GM12878 (cell line): ENCODE results near the gene MCM6. TPM values are rescaled to one million over a fixed set of nuclear protein-coding genes. Genes with fewer than 3 reads are reported as not detected.

ENCODE experiments used
- ATAC-seq: fragments of 200-7000 bp; cut with Tn5 transposase; 3 replicates; pipeline ENCODE4 v1.9.1; 2020; ENCODE audit warnings: mild to moderate bottlenecking, moderate library complexity
- BruUV-seq: library from RNA; stranded (reverse); fragments of 400-500 nt; replicated peaks from 2 replicates; lab custom pipeline; 2021; lab: Mats Ljungman, UMichigan
- CTCF ChIA-PET: fragments of 300-600 bp; sonication (Branson Sonifier 250); formaldehyde crosslinking; extraction: SDS; loops from one replicate; lab custom pipeline; 2021; ENCODE audit warnings: inconsistent platforms; lab: Yijun Ruan, JAX
- POLR2A ChIA-PET: fragments of 350-600 bp; formaldehyde crosslinking; extraction: SDS; loops from one replicate; lab custom pipeline; 2021; ENCODE audit warnings: inconsistent platforms; lab: Charles Lee
- RAD21 ChIA-PET: fragments of 300-600 bp; sonication (Branson Sonifier 250); formaldehyde crosslinking; loops from one replicate; lab custom pipeline; 2023; ENCODE audit warnings: antibody characterized with exemption; ENCODE audit not compliant: unreplicated experiment; lab: Charles Lee
- SMC1A ChIA-PET: fragments of 300-600 bp; sonication (Branson Sonifier 250); formaldehyde crosslinking; loops from one replicate; lab custom pipeline; 2023; ENCODE audit not compliant: unreplicated experiment, uncharacterized antibody; lab: Charles Lee
- DNase-seq: peaks from one replicate; pipeline ENCODE4 v3.0.0-alpha.2; 2011; ENCODE audit warnings: low read depth, low spot score
- FAIRE-seq: peaks from 3 replicates; lab custom pipeline; 2011; peaks lifted over from hg19 to GRCh38; lab: Jason Lieb, UNC
- H2AFZ ChIP-seq: 2 replicates; pipeline ENCODE4 v1.6.0; 2011; ENCODE audit warnings: low read depth, low read length, control low read depth; ENCODE audit not compliant: control insufficient read depth
- H3K27ac ChIP-seq: 2 replicates; pipeline ENCODE4 v1.5.1; 2011; ENCODE audit warnings: control low read depth; ENCODE audit not compliant: control insufficient read depth, insufficient read depth
- H3K27me3 ChIP-seq, 2 experiments: replicated peaks in 1 of 2; 2 replicates each; pipeline versions ENCODE4 v1.6.0 to v1.6.1; 2011; ENCODE audit warnings: low read length in 1 of 2; ENCODE audit not compliant: control insufficient read depth in 2 of 2, insufficient read depth in 2 of 2
- H3K36me3 ChIP-seq, 2 experiments: 2 replicates each; pipeline ENCODE4 v1.5.1; 2011; ENCODE audit warnings: low read length in 1 of 2; ENCODE audit not compliant: control insufficient read depth in 2 of 2, insufficient read depth in 2 of 2
- H3K4me1 ChIP-seq: 2 replicates; pipeline ENCODE4 v1.6.1; 2011; ENCODE audit warnings: mild to moderate bottlenecking, low read length, moderate library complexity, mixed read lengths; ENCODE audit not compliant: control insufficient read depth, insufficient read depth
- H3K4me2 ChIP-seq: 2 replicates; pipeline ENCODE4 v1.6.0; 2011; ENCODE audit warnings: control low read depth; ENCODE audit not compliant: control insufficient read depth, insufficient read depth
- H3K4me3 ChIP-seq: fragments of 200-600 bp; sonication (generic); 2 replicates; pipeline ENCODE4 v1.5.1; 2016
- H3K79me2 ChIP-seq: 2 replicates; pipeline ENCODE4 v1.6.0; 2011; ENCODE audit warnings: low read length; ENCODE audit not compliant: control insufficient read depth, insufficient read depth
- H3K9ac ChIP-seq: 2 replicates; pipeline ENCODE4 v1.8.0; 2011; ENCODE audit warnings: low read length, control low read depth, mixed read lengths; ENCODE audit not compliant: control insufficient read depth, insufficient read depth
- H3K9me3 ChIP-seq: replicated peaks from 3 replicates; pipeline ENCODE4 v1.5.1; 2011; ENCODE audit warnings: mild to moderate bottlenecking, low read length; ENCODE audit not compliant: control insufficient read depth, insufficient read depth
- H4K20me1 ChIP-seq: 2 replicates; pipeline ENCODE4 v1.6.0; 2011; ENCODE audit not compliant: control insufficient read depth, insufficient read depth
- BACH1 ChIP-seq: fragments of 450-650 bp; IDR thresholded peaks from 2 replicates; pipeline ENCODE4 v1.6.1; 2017; ENCODE audit warnings: mild to moderate bottlenecking, borderline replicate concordance
- BMI1 ChIP-seq: fragments of 450-650 bp; IDR thresholded peaks from 2 replicates; pipeline ENCODE4 v1.6.1; 2016; ENCODE audit warnings: mild to moderate bottlenecking, moderate library complexity, borderline replicate concordance
- CHD1 ChIP-seq: IDR thresholded peaks from 2 replicates; pipeline ENCODE4 v1.6.1; 2012; ENCODE audit warnings: low read depth, low read length, improper control_type of control experiment
- EGR1 ChIP-seq, 2 experiments: IDR thresholded peaks; 1 replicate in 1 of 2; 2 replicates in 1 of 2; pipeline ENCODE4 v1.6.1; 2011 to 2012; ENCODE audit warnings: low read depth in 2 of 2, low read length in 2 of 2, borderline replicate concordance in 1 of 2, mild to moderate bottlenecking in 1 of 2, moderate library complexity in 1 of 2
- FOS ChIP-seq: IDR thresholded peaks from 3 replicates; pipeline ENCODE4 v1.6.1; 2011; ENCODE audit warnings: borderline replicate concordance; ENCODE audit not compliant: insufficient read length; ENCODE audit errors: extremely low read depth
- JUND ChIP-seq: IDR thresholded peaks from 2 replicates; pipeline ENCODE4 v1.6.1; 2012; ENCODE audit warnings: low read depth, mild to moderate bottlenecking, low read length, improper control_type of control experiment, moderate library complexity
- PBX3 ChIP-seq: IDR thresholded peaks from 2 replicates; pipeline ENCODE4 v1.6.1; 2011; ENCODE audit warnings: mild to moderate bottlenecking, low read depth, low read length, moderate library complexity; ENCODE audit not compliant: insufficient replicate concordance
- SMAD1 ChIP-seq: fragments of 450-650 bp; IDR thresholded peaks from 2 replicates; pipeline ENCODE4 v1.6.1; 2018; ENCODE audit warnings: mild to moderate bottlenecking, low read depth; ENCODE audit not compliant: partially characterized antibody
- SPI1 ChIP-seq: IDR thresholded peaks from 2 replicates; pipeline ENCODE4 v1.6.1; 2011; ENCODE audit warnings: low read depth, mild to moderate bottlenecking, low read length, moderate library complexity, borderline replicate concordance; ENCODE audit not compliant: insufficient read depth
- STAT3 ChIP-seq: IDR thresholded peaks from 2 replicates; pipeline ENCODE4 v1.6.1; 2011; ENCODE audit warnings: low read depth, low read length, improper control_type of control experiment
- TCF7 ChIP-seq: IDR thresholded peaks from 2 replicates; pipeline ENCODE4 v1.6.1; 2014; ENCODE audit warnings: antibody characterized with exemption, borderline replicate concordance
- YBX1 ChIP-seq: fragments of 450-650 bp; IDR thresholded peaks from 2 replicates; pipeline ENCODE4 v1.6.1; 2016; ENCODE audit warnings: antibody characterized with exemption
- ZBTB33 ChIP-seq: fragments of 450-650 bp; IDR thresholded peaks from 2 replicates; pipeline ENCODE4 v1.6.1; 2017; ENCODE audit warnings: mild to moderate bottlenecking
- ZNF217 ChIP-seq: fragments of 450-650 bp; IDR thresholded peaks from 2 replicates; pipeline ENCODE4 v1.6.1; 2017; ENCODE audit warnings: antibody characterized with exemption, mild to moderate bottlenecking
- WGBS: methylation state at CpG from one replicate; pipeline ENCODE4 v1.1.6; 2016; ENCODE audit warnings: low lambda C conversion rate; ENCODE audit not compliant: insufficient replicate concordance, insufficient coverage; ENCODE audit errors: missing lambda C conversion rate; 5-methylcytosine and 5-hydroxymethylcytosine counted together
- in situ Hi-C: fragments of 300-500 bp; cut with MboI; formaldehyde crosslinking; loops from 9 replicates; pipeline ENCODE4 v1.14.3; 2018; ENCODE audit warnings: mixed read lengths
- intact Hi-C: fragments of 100-400 bp; cut with micrococcal nuclease; formaldehyde crosslinking; loops from one replicate; pipeline ENCODE4 v1.14.2; 2022; ENCODE audit not compliant: unreplicated experiment
- polyA plus RNA-seq, 11 experiments: library from polyadenylated mRNA; depleted of rRNA in 4 of 11; unstranded in 6 of 11; stranded (reverse) in 5 of 11; fragments of >200 nt; fragmentation: Nextera tagmentation in 4 of 11; fragmentation: Illumina TruSeq in 1 of 11; extraction: Ambion mirVana in 4 of 11; extraction: Trizol in 1 of 11; gene quantifications; 1 replicate in 1 of 11; 2 replicates in 10 of 11; pipeline versions ENCODE4 v1.2.1 to v1.2.3, GENCODE V29; 2011 to 2016; ENCODE audit warnings: inconsistent platforms in 2 of 11, missing spikeins in 2 of 11, low read depth in 1 of 11
- total RNA-seq, 4 experiments: library from RNA; depleted of rRNA in 3 of 4; stranded (reverse); fragments of >200 nt in 3 of 4; fragmentation: Illumina TruSeq in 1 of 4; extraction: Trizol in 1 of 4; gene quantifications; 2 replicates each; pipeline versions ENCODE4 v1.2.1 to v1.2.3, GENCODE V29; 2013 to 2021

MCM6 gene
- total and polyA plus RNA-seq, 10 of the 15 experiments (the other 5 are each of a cell fraction or from before 2014, with no cell fraction given): 37.4 to 118 (median 82.2) TPM

- Histone ChIP-seq H3K9me3 (no peaks in the 10 kb centered on the region), H4K20me1 (no peaks in the 10 kb centered on the region), H3K27ac (no peak overlapping the region)
- DNase-seq: no peak
- POLR2A ChIA-PET: no interaction called here
- TF ChIP-seq ZNF217 (no peak), STAT3 (no peak), TCF7 (no peak), SMAD1 (no peak), BACH1 (no peak)
- TF ChIP-seq, all 136 proteins: peak for 0
- H3K4me3 ChIP-seq: no peak overlapping the region
- ChIA-PET RAD21 (no interaction called here), CTCF (interaction anchor here (1.1 to 1.6 kb wide), 2 partner anchors 487 to 894 kb away, joined by 3 read pairs; no protein-coding TSS in a partner anchor), SMC1A (no interaction called here)
- ATAC-seq: no peak
- H3K27me3 ChIP-seq: no peaks in the 10 kb centered on the region
- H3K36me3 ChIP-seq: peaks cover 0 to 3% of the 10 kb centered on the region in 2 experiments; a peak in 1 of 4 replicates
- WGBS: 96% methylated on average over 3 of the region's 3 CpGs
- no peaks in the 10 kb centered on the region for H3K79me2 ChIP-seq
- H3K4me2 ChIP-seq: no peak overlapping the region
- H3K9ac ChIP-seq: no peak overlapping the region
- H2AFZ ChIP-seq: no peak overlapping the region
- in situ Hi-C loops (no loop called here), intact Hi-C loops (no loop called here)
- BruUV-seq: no TSS peak
- H3K4me1 ChIP-seq: no peaks in the 10 kb centered on the region
- FAIRE-seq: no peak
Observed at GRCh38 chr2:135898234-135898786, 22.1 kb upstream of the MCM6 start.

DNA sequence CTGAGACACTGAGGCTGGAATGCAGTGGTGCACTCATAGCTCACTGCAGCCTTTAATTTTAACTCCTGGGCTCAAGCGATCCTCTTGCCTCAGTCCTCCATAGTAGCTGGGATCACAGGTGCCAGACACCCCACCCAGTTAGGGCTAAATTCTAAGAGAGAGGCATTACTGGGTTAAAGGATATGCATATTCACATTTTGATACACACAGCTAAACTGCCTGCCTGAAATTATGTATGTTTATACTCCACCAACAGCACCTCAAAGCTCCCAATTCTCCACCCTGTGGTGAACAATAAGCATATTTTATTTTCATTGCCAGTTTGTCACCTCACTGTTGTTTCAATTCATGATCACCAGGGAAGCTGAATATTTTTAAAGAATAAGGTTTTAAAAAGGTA lies 18.7 kb upstream of the MCM6 start:
- Histone ChIP-seq H4K20me1 (no peaks in the 10 kb centered on the region), H3K4me1 (no peaks in the 10 kb centered on the region), H2AFZ (no peak overlapping the region), H3K4me2 (no peak overlapping the region), H3K4me3 (no peak overlapping the region), H3K27me3 (no peaks in the 10 kb centered on the region), H3K9me3 (no peaks in the 10 kb centered on the region), H3K27ac (no peak overlapping the region), H3K79me2 (no peaks in the 10 kb centered on the region), H3K36me3 (no peaks in the 10 kb centered on the region), H3K9ac (no peak overlapping the region)
- POLR2A ChIA-PET: interaction anchor here (0.6 kb wide), 1 partner anchor 9 kb away, joined by 3 read pairs; no protein-coding TSS in a partner anchor
- CTCF ChIA-PET: interaction anchor here (1.0 to 1.6 kb wide), 7 partner anchors 9 to 906 kb away, joined by 3 to 7 read pairs (median 3); no protein-coding TSS in a partner anchor
- no peak for ATAC-seq
- SMC1A ChIA-PET: interaction anchor here (0.8 to 2.2 kb wide), 6 partner anchors 10 to 489 kb away, joined by 3 to 6 read pairs (median 4); no protein-coding TSS in a partner anchor
- in situ Hi-C loops: no loop called here
- intact Hi-C loops: no loop called here
- WGBS: 100% methylated on average over 1 of the region's 1 CpG
- no TSS peak for BruUV-seq
- no peak for DNase-seq
- FAIRE-seq: no peak
- RAD21 ChIA-PET: interaction anchor here (0.7 to 2.7 kb wide), 2 partner anchors 15 to 490 kb away, joined by 3 to 8 read pairs; no protein-coding TSS in a partner anchor
- TF ChIP-seq EGR1 (IDR thresholded peaks at IDR 0.05; ENCODE audit: borderline replicate concordance in 1 of 2, low read depth in 2 of 2, low read length in 2 of 2) (no peak), ZBTB33 (no peak), BMI1 (no peak), YBX1 (no peak), FOS (no peak), PBX3 (no peak), SPI1 (no peak), JUND (no peak), CHD1 (no peak)
